WTC11 (cell line): ENCODE results near the gene EHBP1L1.

Experiments
- JUN ChIP-seq: sonication (generic); formaldehyde crosslinking; IDR thresholded peaks from 2 replicates; pipeline ENCODE4 v1.8.0; 2023; ENCODE audit warnings: mild to moderate bottlenecking, missing genetic modification reagents
- MAX ChIP-seq: sonication (generic); formaldehyde crosslinking; IDR thresholded peaks from 2 replicates; pipeline ENCODE4 v1.8.0; 2022; ENCODE audit warnings: mild to moderate bottlenecking, missing genetic modification reagents
- NFE2L1 ChIP-seq: sonication (generic); formaldehyde crosslinking; IDR thresholded peaks from 2 replicates; pipeline ENCODE4 v1.8.1; 2023; ENCODE audit warnings: missing genetic modification reagents

GRCh38 chr11:65556470-65557279 is 19.2 kb upstream of the EHBP1L1 start:
- TF ChIP-seq JUN (CRISPR knock-in tag) (no peak), MAX (CRISPR knock-in tag) (no peak), NFE2L1 (CRISPR knock-in tag) (no peak)
